ENCODE data around the gene YWHAQ.

- TF ChIP-seq CTCF (IDR thresholded peaks at IDR 0.05) (no peak), POLR2AphosphoS5 (IDR thresholded peaks at IDR 0.05; ENCODE audit: insufficient read depth in 1 of 2, low read depth in 1 of 2) (peak in 1 of 2 donors; percentile 90)
These were observed 78.3 kb downstream of the YWHAQ start for GRCh38 chr2:9552219-9553178.

All from vagina (tissue), 2 donors.